GM19455 (cell line): ENCODE data around the gene PSMB2.

Source experiments
- ATAC-seq: cut with Tn5 transposase; IDR thresholded peaks from one replicate; pipeline ENCODE4 v1.9.1; 2021; ENCODE audit not compliant: unreplicated experiment

The PSMB2 gene

DNA sequence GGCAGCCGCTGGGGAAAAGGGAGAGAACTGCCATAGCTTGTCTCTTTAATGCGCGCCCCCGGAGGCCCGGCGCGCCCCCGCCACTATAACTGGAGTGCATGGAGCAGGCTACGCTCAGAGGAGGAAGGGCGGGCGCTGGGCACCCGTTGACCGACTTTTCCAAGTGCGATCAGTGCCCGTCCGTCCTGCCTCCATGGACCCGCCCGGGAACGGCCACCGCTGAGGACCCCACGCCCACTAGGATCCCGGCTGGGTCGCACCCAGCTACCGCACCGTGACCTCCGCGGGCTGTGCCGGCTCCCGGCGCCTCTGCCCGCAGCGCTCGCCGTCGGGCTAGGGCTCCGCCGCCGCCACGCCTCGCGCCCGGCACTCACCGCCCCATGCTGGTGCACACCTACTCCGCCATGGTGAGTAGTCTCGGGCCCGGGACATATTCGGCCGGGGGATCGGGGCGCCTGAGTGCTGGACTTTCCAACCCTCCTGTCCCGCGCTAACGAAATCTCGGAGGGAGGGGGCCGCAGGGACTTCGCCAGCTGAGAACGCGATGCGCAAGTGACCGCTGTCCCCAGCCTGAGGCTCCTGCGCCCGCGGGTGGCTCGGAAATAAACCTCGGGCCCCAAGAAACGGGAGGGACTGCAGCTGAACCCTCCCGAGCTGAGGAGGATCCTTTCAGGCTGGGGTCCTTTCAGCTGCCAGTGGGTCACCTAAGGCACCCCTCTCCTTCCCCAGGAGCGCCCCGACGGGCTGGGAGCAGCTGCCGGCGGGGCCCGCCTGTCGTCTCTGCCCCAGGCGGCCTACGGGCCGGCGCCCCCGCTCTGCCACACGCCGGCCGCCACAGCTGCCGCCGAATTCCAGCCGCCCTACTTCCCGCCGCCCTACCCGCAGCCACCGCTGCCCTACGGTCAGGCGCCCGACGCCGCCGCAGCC is 67.9 kb downstream of the PSMB2 start, which contains the start of gene TFAP2E:
Gene TFAP2E (plus strand): TSS at position 117 of the 927 bp plus-strand sequence. CDS start 264 bp downstream, at position 381.
- ATAC-seq: no peak

DNA sequence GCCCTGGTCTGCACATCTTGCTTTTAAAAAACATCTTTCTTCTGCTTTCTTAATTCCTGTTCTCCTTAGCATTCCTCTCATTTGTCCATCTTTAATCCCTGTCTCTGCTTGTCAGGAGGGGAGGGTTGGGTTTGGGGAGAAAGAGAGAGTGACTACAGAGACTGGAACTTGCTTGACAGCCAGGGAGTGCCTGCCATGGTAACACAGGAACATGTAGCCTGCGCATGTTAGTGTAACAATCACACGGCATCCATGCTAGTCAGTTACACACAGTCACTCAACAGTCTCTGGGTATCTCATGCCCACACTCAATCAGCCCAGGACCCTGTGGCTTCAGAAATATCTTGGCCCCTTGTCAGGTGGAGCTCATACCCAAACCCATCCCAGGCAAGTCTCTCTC is 69.0 kb downstream of the PSMB2 start:
- no peak for ATAC-seq

DNA sequence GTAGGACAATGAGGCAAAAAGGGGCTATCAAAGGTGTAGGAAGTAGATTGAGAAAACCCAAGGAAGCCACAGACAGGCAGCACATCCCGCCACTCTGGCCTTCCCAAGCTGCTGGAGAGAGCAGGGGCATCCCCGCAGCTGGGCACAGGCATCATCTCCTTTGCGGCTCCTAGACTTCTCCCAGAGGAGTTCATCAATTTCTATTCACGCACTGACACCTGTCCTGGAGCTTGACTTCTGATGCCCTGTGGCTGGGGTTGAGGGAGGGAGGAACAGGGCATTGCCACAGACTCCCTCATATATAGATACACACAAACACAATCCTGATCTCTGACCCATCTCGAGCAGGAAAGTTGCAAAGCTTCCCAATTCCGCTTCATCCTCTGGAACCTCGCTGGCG is 70.1 kb downstream of the PSMB2 start:
- no peak for ATAC-seq

DNA sequence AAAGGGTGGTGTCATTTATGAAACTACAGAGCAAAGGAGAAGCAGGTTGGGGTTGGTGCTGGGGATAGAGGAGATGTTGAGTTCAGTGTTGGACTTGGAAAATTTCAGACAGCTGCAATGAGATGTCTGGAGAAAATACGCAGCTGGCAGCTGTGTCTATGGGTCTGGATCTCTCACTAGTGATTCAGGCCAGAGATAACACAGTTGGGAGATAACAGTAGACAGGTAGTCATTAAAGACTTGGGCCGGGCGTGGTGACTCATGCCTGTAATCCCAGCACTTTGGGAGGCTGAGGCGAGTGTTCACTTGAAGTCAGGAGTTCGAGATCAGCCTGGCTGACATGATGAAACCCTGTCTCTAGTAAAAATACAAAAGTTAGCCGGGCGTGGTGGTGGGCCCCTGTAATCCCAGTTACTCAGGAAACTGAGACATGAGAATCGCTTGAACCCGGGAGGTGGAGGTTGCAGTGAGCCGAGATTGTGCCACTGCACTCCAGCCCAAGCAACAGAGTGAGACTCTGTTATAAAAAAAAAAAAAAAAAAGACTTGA is 70.7 kb downstream of the PSMB2 start:
- ATAC-seq: no peak

DNA sequence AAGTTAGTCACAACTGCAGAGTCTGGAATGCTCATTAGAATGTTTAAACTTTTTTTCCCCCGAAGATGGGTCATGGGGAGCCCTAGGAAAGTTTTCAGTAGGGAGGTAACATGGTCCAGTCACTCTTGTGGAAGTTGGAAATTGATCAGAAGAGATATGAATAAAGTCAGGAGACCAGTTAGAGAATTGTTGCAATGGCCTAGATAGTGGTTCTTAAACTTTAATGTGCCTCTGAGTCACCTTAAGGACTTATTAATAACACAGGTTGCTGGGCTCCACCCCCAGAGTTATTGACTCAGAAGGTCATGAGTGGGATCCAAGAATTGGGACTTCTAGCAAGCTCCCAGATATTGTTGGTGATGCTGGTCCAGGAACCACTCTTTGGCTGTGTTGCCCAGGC is 71.4 kb downstream of the PSMB2 start:
- no peak for ATAC-seq

DNA sequence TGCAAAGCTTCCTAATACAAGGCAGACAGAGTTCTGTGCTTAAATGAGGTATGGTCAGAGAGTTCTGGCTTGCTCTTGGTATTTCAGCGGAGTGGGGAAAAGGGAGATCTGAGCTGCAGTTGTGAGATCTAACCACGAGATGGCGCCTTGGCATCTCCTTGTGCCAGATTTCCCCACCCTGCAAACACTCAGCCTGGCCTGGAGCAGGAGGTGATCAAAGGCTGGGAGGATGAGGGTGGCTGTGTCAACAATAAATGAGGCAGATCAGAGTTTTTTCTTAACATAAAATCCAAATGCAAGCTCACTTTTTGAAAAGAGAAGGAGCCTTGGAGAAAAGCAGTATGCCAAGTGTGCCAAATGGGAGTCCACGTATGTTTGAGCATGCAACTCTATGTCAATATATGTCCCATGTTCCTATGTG is 72.3 kb downstream of the PSMB2 start:
- ATAC-seq: no peak

DNA sequence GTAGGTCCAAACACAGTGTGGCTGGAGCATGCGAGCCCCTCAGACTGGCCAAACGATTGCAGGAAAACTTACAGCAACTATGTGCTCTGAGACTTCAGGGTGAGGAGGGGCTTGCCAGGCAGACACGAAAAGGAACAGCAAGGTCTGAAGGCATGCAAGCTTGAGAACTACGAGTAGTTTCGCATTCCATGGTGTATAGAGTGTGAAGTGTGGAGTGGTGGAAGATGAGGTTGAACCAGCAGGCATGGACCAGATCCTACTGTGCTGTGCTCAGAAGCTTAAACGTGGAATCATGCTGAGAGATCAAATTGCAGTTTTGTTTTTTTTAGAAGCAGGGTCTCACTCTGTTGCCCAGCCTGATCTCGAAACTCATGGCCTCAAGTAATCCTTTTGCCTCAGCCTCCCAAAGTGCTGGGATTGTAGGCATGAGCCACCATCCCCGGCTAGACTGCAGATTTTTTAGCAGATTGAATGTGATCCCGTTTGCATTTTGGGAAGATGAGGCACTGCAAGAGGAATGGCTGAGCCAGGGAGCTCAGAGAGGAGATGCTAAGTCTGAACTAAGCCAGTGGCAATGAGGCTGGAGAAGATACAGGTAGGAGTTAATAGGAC is 73.3 kb downstream of the PSMB2 start:
- no peak for ATAC-seq

DNA sequence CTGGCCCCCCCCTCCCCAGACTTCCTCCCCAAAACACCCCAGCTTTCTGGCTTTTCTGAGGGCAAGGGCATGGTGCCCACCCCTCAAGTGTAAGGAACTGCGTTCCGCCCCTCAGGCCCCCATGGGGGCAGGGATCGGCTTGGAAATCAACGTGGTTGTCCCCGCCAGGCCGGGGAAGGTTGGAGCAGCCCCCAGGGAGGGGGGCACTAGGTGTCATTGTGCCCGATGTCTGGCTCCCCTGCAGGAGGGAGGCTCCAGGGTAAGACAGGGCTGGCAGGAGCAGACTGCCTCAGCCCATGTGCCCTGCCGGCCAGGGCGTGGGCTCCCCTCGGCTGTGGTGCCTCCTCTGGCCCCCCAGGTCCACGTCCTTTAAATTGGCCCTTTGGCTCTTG is 75.6 kb downstream of the PSMB2 start:
- no peak for ATAC-seq

DNA sequence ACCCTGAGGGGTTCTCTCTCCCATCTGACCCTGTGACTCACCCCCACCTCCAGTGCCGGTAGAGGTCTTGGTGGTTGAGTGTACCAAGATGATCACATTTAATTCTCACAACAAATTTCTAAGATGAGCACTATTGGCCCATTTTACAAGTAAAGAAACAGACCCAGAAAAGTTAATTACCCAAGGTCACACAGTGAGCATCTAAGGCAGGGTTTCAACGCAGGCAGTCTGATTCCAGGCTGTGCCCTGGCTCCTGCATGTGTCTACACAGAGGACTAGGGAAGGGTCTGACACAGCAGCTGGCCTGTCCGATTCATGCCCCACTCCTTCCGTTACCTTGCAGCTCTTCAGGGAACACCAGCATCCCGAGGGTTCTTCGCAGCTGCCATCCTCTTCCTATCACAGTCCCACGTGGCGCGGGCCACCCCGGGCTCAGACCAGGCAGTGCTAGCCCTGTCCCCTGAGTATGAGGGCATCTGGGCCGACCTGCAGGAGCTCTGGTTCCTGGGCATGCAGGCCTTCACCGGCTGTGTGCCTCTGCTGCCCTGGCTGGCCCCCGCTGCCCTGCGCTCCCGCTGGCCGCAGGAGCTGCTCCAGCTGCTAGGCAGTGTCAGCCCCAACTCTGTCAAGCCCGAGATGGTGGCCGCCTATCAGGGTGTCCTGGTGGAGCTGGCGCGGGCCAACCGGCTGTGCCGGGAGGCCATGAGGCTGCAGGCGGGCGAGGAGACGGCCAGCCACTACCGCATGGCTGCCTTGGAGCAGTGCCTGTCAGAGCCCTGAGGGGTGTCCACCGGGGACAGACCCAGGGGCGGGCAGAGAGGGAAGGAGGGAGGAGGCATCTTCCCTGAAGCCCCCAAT is 76.2 kb downstream of the PSMB2 start:
- no peak for ATAC-seq

DNA sequence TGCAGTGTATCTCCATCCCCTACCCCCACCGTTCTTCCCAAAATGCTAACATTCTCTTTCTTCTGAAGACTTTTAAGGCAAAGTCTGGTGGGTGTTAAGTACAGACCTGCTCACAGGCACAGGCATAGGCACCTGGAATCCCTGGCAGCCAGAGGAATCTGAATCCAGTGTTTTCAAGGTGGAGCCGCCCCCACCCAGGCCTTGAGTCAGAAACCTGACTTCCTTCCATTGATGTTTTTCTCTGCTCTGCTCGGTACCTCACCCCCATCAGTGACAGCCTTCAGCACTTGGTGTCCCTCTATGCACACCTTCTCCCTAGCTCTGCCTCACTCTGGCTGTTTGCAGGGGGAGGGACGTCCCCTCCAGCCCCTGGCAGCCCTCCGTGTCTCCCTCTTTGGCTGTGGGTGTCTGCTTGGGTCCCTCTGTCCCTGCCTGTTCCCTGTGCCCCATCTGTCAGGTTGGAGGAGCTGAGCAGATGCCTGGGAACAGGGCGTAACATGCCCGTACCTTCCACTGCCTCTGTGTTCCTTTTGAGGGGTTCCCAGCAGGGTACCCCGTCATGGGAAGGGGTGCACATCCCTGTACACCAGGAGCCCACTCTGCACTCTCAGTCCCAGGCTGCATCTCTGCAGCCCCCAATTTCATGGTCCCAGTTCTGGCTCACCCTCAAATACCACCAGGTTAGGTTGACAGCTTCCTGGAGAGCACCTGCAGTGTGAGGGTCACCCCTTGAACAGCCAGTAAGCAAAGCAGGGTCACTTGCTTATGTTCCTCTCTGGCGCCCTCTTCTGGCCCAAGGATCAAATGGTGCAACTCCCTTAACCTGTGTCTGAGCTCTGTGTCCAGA is 77.1 kb downstream of the PSMB2 start:
- ATAC-seq: no peak

DNA sequence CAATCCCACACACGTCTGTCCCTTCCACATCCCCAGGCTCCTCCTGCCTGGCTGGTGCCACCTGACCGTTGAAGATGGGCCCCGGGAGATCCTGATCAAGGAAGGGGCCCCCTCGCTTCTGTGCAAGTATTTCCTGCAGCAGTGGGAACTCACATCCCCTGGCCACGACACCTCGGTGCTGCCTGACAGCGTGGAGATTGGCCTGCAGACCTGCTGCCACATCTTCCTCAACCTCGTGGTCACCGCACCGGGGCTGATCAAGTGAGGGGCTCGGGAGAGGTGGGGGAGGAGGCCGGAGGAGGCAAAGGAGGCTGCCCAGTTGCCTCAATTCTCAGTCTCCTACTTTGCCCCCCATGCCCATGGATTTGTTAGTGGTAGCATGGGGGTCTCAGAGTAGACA is 78.2 kb downstream of the PSMB2 start:
- no peak for ATAC-seq

DNA sequence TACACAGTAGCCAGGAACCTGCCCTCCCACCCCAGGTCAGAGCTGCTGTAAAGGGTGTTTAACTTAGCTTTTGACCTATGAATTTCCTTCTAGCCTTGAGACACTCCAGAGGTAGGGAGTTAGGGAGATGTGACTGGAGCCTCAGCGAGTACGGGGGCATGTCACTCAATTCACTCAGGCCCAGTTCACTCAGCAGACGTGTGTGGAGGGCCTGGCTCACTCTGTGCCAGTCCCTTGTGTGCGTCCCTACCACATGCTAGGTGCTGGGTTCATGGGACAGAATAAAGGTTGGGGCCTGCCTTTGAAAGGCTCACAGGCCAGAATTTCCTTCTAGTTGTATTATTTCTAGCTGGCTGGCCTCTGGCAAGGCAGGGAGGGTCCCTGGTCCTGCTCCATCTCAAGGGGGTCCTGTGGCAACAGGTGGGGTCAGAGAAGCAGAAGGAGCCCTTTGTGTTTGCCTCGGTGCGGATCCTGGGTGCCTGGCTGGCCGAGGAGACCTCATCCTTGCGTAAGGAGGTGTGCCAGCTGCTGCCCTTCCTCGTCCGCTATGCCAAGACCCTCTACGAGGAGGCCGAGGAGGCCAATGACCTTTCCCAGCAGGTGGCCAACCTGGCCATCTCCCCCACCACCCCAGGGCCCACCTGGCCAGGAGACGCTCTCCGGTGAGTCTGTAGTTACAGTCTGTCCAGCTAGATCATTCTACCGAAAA is 79.2 kb downstream of the PSMB2 start:
- ATAC-seq: no peak

DNA sequence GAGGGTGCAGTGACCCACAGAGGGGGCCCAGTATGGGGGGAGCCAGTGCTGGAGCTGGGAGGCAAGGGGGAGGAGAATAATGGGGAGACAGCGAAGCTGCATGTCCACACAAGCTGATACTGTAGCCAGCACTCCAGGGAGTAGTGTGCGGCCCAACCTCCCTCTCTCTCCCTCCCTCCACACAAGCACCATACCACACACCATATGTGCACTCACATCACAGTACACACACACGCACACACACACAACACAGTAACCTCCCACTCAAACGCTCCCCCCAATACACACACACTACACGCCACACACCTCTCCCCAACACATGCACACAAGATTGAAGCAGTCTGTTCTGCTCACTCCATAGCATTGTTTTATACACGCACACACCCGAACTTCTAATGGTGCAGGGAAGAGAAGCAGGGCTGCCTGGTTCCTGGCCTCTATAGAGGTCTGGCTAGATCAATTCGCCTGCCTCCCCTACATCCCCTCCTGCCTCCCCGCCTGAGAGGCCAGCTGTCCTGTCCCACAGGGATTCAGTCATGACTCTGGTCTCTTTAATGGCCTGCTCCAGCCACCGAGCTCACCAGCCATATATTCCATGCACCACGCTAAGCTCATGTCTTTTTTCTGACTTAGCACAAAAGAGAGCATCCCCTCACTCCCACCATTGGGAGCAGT is 79.9 kb downstream of the PSMB2 start:
- ATAC-seq: no peak

DNA sequence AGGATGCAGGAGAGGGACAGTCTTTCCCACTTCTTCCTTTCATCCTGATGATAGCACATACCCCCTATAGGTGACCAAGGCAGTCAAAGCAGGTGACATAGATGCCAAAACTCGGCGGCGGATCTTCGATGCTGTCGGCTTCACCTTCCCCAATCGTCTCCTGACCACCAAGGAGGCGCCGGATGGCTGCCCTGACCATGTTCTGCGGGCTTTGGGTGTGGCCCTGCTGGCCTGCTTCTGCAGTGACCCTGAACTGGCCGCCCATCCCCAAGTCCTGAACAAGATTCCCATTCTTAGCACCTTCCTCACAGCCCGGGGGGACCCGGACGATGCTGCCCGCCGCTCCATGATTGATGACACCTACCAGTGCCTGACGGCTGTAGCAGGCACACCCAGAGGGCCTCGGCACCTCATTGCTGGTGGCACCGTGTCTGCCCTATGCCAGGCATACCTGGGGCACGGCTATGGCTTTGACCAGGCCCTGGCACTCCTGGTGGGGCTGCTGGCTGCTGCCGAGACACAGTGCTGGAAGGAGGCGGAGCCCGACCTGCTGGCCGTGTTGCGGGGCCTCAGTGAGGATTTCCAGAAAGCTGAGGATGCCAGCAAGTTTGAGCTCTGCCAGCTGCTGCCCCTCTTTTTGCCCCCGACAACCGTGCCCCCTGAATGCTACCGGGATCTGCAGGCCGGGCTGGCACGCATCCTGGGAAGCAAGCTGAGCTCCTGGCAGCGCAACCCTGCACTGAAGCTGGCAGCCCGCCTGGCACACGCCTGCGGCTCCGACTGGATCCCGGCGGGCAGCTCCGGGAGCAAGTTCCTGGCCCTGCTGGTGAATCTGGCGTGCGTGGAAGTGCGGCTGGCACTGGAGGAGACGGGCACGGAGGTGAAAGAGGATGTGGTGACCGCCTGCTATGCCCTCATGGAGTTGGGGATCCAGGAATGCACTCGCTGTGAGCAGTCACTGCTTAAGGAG is 80.8 kb downstream of the PSMB2 start:
- no peak for ATAC-seq

DNA sequence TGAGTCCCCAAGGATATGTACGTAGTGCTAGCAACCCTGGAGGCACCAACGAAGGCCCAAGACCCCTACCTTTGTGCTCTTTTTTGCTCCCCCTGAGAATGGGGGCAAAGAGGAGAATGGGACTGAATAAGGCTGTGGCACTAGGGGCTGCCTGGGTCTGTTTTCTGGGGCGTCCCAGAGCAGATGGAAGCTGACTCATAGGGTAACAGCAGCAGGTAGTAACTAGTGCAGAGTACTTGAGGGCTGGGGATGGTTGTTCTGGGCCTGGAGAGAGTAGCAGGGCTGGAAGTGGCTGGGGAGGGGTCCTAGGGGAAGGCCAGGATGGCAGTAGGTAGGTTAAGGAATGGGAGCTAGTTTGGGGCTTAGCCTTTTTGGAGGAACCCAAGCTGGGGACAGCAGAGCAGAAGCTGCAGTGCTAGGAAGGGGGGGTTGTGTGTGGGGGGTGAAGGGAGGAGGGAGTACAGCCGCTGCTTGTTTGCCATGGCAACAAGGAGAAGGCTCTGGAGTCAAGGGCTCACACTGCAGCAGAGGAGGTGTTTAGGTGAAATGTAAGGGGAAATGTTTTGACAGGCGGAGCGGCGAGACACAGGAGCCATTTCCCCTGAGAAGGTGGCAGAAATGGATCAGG is 81.9 kb downstream of the PSMB2 start:
- no peak for ATAC-seq

DNA sequence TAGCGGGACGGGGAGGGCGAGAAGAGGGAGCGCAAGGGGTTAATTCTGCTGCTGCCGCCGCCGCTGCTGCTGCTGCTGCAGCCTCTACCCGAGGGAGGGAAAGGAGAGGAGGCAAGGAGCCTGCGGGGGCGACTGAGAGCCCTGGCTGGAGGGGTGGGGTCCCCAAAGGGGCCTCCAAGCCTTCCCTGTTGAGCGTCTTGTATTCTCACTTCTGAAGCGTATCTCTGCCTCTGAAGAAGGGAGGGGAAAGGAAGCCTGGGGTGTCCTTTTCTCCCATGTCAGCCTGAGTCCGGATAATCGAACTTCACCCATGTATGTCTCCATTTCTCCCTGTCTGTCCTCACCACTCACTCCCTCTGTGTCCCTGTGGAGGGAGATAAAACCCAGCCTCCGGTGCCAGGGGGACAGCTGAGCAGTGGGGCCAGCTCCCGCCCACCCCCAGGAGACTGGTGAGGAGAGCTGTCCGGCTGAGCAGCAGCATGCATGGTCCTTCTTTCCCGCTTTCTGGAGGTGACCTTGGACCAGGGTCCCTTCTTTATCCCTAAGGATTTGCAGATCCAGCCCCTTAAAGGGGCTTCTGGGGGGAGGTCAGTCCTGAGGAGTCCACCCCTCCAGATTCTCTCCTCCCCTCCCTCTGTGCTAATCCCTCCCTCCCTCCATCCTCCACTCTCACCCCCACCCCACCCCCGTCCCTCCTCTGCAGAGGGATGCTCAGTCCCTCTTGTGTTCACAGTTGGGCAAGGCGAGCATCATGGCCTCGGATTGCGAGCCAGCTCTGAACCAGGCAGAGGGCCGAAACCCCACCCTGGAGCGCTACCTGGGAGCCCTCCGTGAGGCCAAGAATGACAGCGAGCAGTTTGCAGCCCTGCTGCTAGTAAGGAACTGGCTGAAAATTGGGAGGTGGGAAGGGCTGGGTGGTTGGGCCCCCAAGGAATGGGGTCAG is 82.7 kb downstream of the PSMB2 start:
- no peak for ATAC-seq
